HEK293 (cell line): ENCODE results near the gene DDC.
"Not testable (repeated sequence)": the region's sequence is repeated elsewhere in the genome, so short reads cannot be mapped to it uniquely, and the experiment has no call there.

Source experiments
- CTCF ChIA-PET: fragments of 350-600 bp; formaldehyde crosslinking; extraction: SDS; loops from one replicate; lab custom pipeline; 2021; ENCODE audit warnings: antibody characterized with exemption; lab: Yijun Ruan, JAX
- POLR2A ChIA-PET: fragments of 300-600 bp; formaldehyde crosslinking; extraction: SDS; loops from one replicate; lab custom pipeline; 2020; ENCODE audit warnings: antibody characterized with exemption, inconsistent platforms; lab: Yijun Ruan, JAX
- H3K27ac ChIP-seq: fragments of 200-500 bp; sonication (Bioruptor generic); 2 replicates; pipeline ENCODE4 v1.5.1; 2014; ENCODE audit warnings: low read depth, low read length, control low read depth, inconsistent platforms; ENCODE audit errors: extremely low read depth
- H3K36me3 ChIP-seq, 2 experiments: fragments of 200-500 bp in 1 of 2; sonication (Bioruptor generic) in 1 of 2; 1 replicate in 1 of 2; 2 replicates in 1 of 2; pipeline ENCODE4 v1.5.1; 2014 to 2017; ENCODE audit warnings: inconsistent platforms in 2 of 2, low read length in 2 of 2; ENCODE audit not compliant: control insufficient read depth in 2 of 2, insufficient read depth in 1 of 2
- H3K4me1 ChIP-seq: fragments of 200-500 bp; sonication (Bioruptor generic); 2 replicates; pipeline ENCODE4 v1.5.1; 2014; ENCODE audit warnings: mild to moderate bottlenecking, low read length, inconsistent platforms; ENCODE audit not compliant: control insufficient read depth, insufficient read depth
- H3K4me3 ChIP-seq: 2 replicates; pipeline ENCODE4 v1.5.1; 2011; ENCODE audit warnings: low read depth, mild to moderate bottlenecking, control low read depth, low read length, moderate library complexity
- H3K9me3 ChIP-seq: fragments of 200-500 bp; sonication (Bioruptor generic); 2 replicates; pipeline ENCODE4 v1.5.1; 2014; ENCODE audit warnings: low read depth, low read length, inconsistent platforms; ENCODE audit not compliant: control insufficient read depth, insufficient read depth
- RBAK ChIP-seq: fragments of 450-650 bp; formaldehyde crosslinking; IDR thresholded peaks from 2 replicates; pipeline ENCODE4 v1.5.1; 2016; ENCODE audit warnings: missing biosample characterization, missing genetic modification characterization
- YY1 ChIP-seq: fragments of 450-650 bp; formaldehyde crosslinking; IDR thresholded peaks from 2 replicates; pipeline ENCODE4 v1.5.1; 2018; ENCODE audit warnings: missing biosample characterization, missing genetic modification characterization
- ZNF146 ChIP-seq: fragments of 450-650 bp; formaldehyde crosslinking; IDR thresholded peaks from 2 replicates; pipeline ENCODE4 v1.5.1; 2016; ENCODE audit warnings: missing biosample characterization, missing genetic modification characterization
- ZNF311 ChIP-seq: fragments of 450-650 bp; formaldehyde crosslinking; IDR thresholded peaks from 2 replicates; pipeline ENCODE4 v1.5.1; 2017; ENCODE audit warnings: missing biosample characterization, missing genetic modification characterization, borderline replicate concordance
- ZNF335 ChIP-seq: fragments of 450-650 bp; formaldehyde crosslinking; conservative IDR thresholded peaks from 2 replicates; pipeline ENCODE4 v1.5.1; 2016; ENCODE audit warnings: missing biosample characterization, missing genetic modification characterization
- ZNF354C ChIP-seq: fragments of 450-650 bp; formaldehyde crosslinking; IDR thresholded peaks from 2 replicates; pipeline ENCODE4 v1.5.1; 2016; ENCODE audit warnings: missing biosample characterization, missing genetic modification characterization, low read depth, borderline replicate concordance
- ZNF529 ChIP-seq: fragments of 450-650 bp; formaldehyde crosslinking; IDR thresholded peaks from 2 replicates; pipeline ENCODE4 v1.5.1; 2017; ENCODE audit warnings: missing genetic modification characterization, missing biosample characterization; ENCODE audit not compliant: insufficient replicate concordance
- ZNF544 ChIP-seq: fragments of 450-650 bp; formaldehyde crosslinking; IDR thresholded peaks from 2 replicates; pipeline ENCODE4 v1.5.0; 2017; ENCODE audit warnings: missing biosample characterization, missing genetic modification characterization
- ZNF610 ChIP-seq: fragments of 450-650 bp; formaldehyde crosslinking; IDR thresholded peaks from 2 replicates; pipeline ENCODE4 v1.5.1; 2016; ENCODE audit warnings: missing biosample characterization, missing genetic modification characterization, borderline replicate concordance
- ZNF624 ChIP-seq: fragments of 450-650 bp; formaldehyde crosslinking; IDR thresholded peaks from 2 replicates; pipeline ENCODE4 v1.5.1; 2017; ENCODE audit warnings: missing biosample characterization, missing genetic modification characterization
- TF ChIP-seq, protein P1 (sequence below): fragments of 450-650 bp; formaldehyde crosslinking; IDR thresholded peaks from 2 replicates; pipeline ENCODE4 v1.5.1; 2016; ENCODE audit warnings: missing biosample characterization, missing genetic modification characterization
- TF ChIP-seq, protein P2 (sequence below): fragments of 450-650 bp; formaldehyde crosslinking; IDR thresholded peaks from 2 replicates; pipeline ENCODE4 v1.5.1; 2016; ENCODE audit warnings: missing biosample characterization, missing genetic modification characterization, borderline replicate concordance
- TF ChIP-seq, protein P3 (sequence below): fragments of 450-650 bp; formaldehyde crosslinking; IDR thresholded peaks from 2 replicates; pipeline ENCODE4 v1.5.1; 2016; ENCODE audit warnings: missing biosample characterization, missing genetic modification characterization, borderline replicate concordance

DDC gene

DNA sequence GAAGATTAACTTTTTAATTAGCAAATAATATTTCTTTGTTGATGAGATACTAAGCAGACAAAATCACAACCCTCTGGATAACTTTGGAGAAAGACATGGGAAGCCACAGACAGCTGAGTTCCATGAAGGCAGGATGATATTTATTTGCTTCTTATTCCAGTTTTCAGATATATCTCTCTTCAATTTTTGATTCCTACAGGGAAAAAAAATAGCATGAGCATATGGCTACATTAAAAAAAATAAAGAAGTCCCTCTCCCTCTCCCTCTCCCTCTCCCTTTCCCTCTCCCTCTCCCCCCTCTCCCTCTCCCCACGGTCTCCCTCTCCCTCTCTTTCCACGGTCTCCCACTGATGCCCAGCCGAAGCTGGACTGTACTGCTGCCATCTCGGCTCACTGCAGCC lies 106.6 kb downstream of the DDC start:
- POLR2A ChIA-PET, H3K9me3 ChIP-seq, H3K27ac ChIP-seq, H3K4me3 ChIP-seq, H3K36me3 ChIP-seq, H3K4me1 ChIP-seq: not testable (repeated sequence)
- CTCF ChIA-PET, result interaction anchor here (0.9 kb wide), 1 partner anchor 9 kb away, joined by 5 read pairs; no protein-coding TSS in a partner anchor

DNA sequence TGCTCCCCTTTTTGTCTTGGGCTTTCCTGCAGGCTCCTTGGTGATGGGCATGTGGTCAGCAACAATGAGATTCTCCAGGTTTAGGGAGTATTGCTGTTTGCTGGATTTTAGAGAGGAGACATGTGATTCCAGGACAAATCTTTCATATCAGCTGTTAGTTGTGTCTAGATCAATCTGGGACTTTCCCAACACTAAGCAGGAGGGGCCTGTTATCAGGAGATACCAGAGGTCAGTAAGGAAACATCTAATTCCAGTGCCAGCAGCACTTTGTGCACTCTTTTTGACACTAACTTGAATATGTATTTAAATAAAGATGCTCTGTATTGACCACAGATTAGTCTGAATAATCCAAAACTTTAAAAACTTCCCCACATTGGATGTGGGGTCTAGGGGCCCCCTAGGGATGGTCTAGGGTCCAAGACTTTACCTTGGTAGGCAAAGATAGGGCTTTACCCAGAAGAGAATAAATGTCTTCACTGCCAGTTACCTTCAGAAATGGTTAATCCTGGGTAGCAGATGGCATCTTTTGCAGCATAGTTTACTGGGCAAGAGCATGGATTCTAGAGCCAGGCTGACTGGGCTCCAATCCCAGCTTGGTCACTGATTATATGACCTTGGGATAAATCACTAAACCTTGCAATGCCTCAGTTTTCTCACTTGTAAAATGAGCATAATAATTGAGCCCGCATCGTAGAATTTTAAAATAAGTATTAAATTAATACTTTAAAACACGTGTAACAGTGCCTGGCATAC lies 108.7 kb downstream of the DDC start:
- CTCF ChIA-PET, result interaction anchor here (4.4 kb wide), 1 partner anchor 11 kb away, joined by 18 read pairs; no protein-coding TSS in a partner anchor
- Histone ChIP-seq H3K4me3 (no peak overlapping the region), H3K9me3 (no peaks in the 10 kb centered on the region), H3K27ac (no peak overlapping the region), H3K36me3 (no peaks in the 10 kb centered on the region), H3K4me1 (no peaks in the 10 kb centered on the region)
- POLR2A ChIA-PET, result no interaction called here
- TF ChIP-seq RBAK (tag by site-specific recombination) (no peak), YY1 (tag by site-specific recombination) (no peak)
- TF ChIP-seq, protein P1, sequence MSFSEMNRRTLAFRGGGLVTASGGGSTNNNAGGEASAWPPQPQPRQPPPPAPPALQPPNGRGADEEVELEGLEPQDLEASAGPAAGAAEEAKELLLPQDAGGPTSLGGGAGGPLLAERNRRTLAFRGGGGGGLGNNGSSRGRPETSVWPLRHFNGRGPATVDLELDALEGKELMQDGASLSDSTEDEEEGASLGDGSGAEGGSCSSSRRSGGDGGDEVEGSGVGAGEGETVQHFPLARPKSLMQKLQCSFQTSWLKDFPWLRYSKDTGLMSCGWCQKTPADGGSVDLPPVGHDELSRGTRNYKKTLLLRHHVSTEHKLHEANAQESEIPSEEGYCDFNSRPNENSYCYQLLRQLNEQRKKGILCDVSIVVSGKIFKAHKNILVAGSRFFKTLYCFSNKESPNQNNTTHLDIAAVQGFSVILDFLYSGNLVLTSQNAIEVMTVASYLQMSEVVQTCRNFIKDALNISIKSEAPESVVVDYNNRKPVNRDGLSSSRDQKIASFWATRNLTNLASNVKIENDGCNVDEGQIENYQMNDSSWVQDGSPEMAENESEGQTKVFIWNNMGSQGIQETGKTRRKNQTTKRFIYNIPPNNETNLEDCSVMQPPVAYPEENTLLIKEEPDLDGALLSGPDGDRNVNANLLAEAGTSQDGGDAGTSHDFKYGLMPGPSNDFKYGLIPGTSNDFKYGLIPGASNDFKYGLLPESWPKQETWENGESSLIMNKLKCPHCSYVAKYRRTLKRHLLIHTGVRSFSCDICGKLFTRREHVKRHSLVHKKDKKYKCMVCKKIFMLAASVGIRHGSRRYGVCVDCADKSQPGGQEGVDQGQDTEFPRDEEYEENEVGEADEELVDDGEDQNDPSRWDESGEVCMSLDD (tag by site-specific recombination), result no peak

DNA sequence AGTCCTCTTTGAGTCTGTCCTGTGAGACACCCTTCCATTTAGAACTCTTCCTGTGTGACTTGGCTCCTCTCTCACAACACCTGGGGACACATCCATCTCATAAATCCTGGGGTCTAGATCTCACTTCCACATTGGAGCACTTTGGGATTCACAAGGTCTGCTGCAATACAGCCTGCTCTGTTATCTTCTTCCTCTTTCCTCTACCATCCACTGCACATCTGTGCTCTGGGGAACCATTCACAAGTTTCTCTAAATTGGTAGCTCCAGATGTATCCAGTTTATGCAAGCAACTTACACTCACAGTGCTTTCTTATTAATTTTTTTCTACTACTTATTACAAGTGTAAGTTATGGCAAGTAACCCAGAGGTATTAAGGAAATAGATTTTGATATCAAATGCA lies 109.5 kb downstream of the DDC start:
- no peaks in the 10 kb centered on the region for H3K9me3 ChIP-seq
- H3K36me3 ChIP-seq, result no peaks in the 10 kb centered on the region
- H3K4me1 ChIP-seq, result no peaks in the 10 kb centered on the region
- TF ChIP-seq, protein P2, sequence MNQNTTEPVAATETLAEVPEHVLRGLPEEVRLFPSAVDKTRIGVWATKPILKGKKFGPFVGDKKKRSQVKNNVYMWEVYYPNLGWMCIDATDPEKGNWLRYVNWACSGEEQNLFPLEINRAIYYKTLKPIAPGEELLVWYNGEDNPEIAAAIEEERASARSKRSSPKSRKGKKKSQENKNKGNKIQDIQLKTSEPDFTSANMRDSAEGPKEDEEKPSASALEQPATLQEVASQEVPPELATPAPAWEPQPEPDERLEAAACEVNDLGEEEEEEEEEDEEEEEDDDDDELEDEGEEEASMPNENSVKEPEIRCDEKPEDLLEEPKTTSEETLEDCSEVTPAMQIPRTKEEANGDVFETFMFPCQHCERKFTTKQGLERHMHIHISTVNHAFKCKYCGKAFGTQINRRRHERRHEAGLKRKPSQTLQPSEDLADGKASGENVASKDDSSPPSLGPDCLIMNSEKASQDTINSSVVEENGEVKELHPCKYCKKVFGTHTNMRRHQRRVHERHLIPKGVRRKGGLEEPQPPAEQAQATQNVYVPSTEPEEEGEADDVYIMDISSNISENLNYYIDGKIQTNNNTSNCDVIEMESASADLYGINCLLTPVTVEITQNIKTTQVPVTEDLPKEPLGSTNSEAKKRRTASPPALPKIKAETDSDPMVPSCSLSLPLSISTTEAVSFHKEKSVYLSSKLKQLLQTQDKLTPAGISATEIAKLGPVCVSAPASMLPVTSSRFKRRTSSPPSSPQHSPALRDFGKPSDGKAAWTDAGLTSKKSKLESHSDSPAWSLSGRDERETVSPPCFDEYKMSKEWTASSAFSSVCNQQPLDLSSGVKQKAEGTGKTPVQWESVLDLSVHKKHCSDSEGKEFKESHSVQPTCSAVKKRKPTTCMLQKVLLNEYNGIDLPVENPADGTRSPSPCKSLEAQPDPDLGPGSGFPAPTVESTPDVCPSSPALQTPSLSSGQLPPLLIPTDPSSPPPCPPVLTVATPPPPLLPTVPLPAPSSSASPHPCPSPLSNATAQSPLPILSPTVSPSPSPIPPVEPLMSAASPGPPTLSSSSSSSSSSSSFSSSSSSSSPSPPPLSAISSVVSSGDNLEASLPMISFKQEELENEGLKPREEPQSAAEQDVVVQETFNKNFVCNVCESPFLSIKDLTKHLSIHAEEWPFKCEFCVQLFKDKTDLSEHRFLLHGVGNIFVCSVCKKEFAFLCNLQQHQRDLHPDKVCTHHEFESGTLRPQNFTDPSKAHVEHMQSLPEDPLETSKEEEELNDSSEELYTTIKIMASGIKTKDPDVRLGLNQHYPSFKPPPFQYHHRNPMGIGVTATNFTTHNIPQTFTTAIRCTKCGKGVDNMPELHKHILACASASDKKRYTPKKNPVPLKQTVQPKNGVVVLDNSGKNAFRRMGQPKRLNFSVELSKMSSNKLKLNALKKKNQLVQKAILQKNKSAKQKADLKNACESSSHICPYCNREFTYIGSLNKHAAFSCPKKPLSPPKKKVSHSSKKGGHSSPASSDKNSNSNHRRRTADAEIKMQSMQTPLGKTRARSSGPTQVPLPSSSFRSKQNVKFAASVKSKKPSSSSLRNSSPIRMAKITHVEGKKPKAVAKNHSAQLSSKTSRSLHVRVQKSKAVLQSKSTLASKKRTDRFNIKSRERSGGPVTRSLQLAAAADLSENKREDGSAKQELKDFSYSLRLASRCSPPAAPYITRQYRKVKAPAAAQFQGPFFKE, result no peak
- TF ChIP-seq, protein P3, sequence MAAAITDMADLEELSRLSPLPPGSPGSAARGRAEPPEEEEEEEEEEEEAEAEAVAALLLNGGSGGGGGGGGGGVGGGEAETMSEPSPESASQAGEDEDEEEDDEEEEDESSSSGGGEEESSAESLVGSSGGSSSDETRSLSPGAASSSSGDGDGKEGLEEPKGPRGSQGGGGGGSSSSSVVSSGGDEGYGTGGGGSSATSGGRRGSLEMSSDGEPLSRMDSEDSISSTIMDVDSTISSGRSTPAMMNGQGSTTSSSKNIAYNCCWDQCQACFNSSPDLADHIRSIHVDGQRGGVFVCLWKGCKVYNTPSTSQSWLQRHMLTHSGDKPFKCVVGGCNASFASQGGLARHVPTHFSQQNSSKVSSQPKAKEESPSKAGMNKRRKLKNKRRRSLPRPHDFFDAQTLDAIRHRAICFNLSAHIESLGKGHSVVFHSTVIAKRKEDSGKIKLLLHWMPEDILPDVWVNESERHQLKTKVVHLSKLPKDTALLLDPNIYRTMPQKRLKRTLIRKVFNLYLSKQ (tag by site-specific recombination), result no peak
- TF ChIP-seq ZNF544 (tag by site-specific recombination) (no peak), ZNF624 (tag by site-specific recombination) (no peak), ZNF354C (tag by site-specific recombination) (no peak), ZNF311 (tag by site-specific recombination) (no peak), ZNF146 (tag by site-specific recombination) (no peak), ZNF335 (tag by site-specific recombination) (no peak), ZNF529 (no peak), ZNF610 (tag by site-specific recombination) (no peak)
- ChIA-PET CTCF (interaction anchor here (4.4 kb wide), 1 partner anchor 12 kb away, joined by 18 read pairs; no protein-coding TSS in a partner anchor), POLR2A (no interaction called here)
- H3K4me3 ChIP-seq, result no peak overlapping the region
- no peak overlapping the region for H3K27ac ChIP-seq
